HG03457 (cell line): ENCODE measurements around the gene TPSG1.
"Not testable (repeated sequence)": the region's sequence is repeated elsewhere in the genome, so short reads cannot be mapped to it uniquely, and the experiment has no call there.

Source experiments
- ATAC-seq: cut with Tn5 transposase; IDR thresholded peaks from one replicate; pipeline ENCODE4 v1.9.1; 2021; ENCODE audit warnings: moderate number of reproducible peaks; ENCODE audit not compliant: unreplicated experiment

TPSG1 gene

DNA sequence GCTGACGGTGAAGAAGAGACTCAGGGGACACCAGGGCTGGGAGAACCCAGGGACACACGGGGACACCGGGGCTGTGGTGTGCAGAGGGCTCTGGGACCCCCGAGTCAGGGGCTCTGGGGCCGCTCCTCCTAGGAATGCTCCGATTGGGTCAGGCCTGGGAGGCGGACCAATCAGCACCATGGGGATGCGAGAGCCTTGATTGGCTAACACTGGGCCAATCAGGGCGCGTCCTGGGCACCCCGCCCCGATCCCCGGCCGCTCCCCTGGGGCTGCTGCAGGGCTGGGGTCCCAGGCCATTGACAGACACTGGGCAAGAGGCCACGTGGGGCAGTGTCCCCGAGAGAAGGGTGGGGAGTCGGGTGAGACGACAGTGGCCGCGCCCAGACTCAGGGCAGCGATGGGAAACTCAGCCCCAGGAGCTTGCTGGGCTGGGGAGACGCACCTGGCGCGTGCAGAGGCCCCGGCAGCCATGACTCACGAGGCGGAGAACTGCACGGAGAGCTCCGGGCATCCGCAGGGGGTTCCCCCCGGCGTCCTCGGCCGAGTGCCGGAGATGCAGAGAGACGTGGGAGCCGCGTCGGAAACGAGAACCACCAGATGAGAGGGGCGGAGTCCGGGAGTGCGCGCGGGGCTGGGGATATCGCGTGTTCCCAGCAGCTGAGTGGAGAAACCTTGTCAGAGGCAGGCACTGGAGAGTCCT, 7.1 kb upstream of the TPSG1 start:
- ATAC-seq: not testable (repeated sequence)

DNA sequence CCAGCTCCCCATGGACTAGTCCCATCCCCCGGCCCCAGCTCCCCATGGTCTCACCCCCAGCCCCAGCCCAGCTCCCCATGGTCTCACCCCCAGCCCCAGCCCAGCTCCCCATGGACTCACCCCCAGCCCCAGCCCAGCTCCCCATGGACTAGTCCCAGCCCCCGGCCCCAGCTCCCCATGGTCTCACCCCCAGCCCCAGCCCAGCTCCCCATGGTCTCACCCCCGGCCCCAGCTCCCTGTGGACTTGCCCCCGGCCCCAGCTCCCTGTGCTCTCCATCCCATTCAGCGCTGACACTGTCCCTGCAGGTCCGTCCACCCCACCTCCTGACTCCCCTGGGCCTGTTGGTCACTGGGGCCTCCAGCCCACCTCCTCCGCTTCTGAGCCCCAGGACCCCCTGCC, 6.2 kb upstream of the TPSG1 start:
- not testable (repeated sequence) for ATAC-seq

DNA sequence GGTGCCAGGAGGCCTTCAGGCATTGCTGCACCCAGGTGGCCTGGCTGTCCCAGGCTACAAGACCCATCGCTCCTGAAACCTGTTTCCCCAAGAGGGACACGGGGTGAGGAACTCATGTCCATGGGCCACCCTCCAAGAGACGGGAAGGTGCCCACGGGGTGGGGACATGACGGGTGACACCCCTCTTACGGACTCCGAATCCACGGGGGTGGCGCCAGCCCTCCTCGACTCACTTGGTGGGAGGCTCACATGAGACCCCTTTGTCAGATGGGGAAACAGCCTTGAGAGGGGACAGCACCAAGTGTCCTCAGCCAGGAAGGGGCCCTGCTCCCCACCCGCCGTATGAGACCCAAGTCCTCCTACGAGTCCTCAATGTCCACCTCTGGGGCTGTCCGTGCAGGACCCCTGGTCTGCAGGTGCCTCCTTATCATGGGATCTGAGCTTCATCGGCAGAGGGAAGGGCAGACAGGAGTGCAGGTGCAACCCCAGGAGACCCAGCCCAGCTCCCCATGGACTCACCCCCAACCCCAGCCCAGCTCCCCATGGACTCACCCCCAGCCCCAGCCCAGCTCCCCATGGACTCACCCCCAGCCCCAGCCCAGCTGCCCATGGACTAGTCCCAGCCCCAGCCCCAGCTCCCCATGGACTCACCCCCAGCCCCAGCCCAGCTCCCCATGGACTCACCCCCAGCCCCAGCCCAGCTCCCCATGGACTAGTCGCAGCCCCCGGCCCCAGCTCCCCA, 5.6 kb upstream of the TPSG1 start:
- not testable (repeated sequence) for ATAC-seq

DNA sequence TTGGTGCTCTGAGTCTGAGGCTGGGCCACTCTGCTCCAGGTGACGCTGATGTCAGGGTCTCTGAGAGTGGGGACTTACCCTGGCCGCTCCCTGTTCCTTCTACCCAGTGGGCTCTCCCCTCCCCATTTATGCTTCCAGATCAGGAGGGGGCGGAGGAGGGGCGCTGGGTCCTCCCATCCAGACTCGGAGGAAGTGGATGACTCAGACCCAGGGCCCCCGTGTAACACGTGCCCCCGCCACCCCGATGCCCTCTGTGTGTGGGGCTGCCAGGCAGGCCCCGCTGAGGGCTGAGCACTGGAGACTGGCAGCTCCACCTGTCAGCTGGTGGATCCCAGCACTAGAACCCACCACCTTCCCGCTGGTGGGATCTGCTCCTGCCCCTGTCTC, 5.0 kb upstream of the TPSG1 start, which contains the start of gene TPSB2:
TPSB2 (minus strand) TSS at position 101 of the 387 bp plus-strand sequence. CDS start 233 bp downstream, outside the sequence.
- not testable (repeated sequence) for ATAC-seq

DNA sequence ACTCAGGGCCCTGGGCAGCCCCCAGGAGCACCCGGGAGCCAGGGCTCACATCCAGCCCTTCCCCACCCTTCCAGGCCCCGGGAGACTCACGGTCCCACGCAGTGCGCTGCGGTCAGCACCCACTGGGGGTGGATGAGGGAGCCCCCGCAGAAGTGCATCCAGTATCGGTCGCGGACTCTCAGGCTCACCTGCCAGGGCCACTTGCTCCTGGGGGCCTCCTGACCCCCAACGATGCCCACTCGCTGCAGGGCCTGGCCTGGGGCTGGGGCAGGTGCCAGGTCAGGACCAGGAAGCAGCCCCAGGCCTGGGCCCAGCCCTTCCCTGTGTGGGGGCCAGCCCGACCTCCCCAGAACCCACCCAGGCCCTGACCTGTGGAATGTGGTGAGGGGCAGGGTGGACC, 4.4 kb upstream of the TPSG1 start:
- ATAC-seq: not testable (repeated sequence)

DNA sequence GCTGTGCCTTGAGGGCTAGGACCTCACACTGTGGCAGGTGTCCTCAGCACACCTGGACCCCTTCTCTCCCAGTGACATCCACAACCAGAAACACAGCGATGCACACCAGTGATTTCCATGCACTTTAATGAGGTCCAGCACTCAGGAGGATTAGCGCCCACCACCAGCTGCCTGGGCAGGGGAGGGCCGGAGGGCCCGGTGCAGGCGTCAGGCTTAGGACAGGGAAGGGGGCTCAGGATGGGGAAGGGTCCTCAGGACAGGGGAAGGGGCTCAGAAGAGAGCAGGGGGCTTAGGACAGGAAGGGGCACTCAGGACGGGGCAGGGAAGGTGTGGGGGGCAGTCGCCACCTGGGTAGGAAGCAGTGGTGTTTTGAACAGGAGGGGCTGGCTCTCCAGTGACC, 3.2 kb upstream of the TPSG1 start:
- ATAC-seq: not testable (repeated sequence)

DNA sequence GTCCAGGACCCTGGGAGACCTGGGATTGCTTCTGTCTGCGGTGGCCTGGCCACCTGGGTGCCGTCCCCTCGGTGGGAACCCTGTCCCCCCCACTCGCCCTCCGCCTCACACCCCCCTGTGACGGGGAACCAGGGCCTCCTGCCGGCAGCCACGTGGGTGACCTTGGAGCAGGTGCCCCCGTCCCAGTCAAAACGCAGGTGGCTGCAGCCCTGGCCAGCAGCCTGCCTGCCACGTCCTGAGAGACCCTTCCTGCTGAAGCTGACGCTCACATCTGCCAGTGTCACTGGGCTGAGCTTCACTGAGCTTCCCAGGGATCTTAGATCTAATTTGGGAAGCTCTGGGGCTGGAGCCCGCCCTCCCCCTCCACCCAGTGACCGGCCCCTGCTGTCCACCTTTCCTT, 1.6 kb upstream of the TPSG1 start:
- ATAC-seq: not testable (repeated sequence)

DNA sequence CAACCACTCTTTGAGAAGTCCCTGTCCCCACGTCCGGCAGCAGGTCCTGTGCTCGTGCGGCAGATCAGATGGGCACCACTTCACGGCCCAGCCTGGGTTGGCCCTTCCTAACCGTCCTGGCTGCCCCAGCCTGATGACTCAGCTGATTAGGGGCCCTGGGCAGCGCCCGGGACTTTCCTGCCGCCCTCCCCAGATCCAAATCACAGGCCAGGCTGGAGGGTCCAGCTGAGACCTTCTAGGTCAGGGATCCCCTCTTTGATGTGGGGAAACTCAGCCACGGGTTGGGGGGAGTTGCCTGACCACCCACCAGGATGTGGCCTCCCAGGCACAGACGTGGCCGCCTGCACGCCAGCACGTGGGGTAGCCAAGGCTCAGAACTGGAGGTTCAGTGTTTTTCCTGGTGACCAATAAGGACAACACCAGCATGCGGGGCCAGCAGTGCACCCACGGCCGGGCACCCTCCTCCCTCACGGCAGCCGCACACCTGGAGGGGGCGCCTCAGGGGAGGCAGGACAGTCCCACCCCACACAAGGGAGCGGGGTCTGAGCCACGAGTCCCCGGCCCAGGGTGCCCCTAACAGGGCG, 752 bp upstream of the TPSG1 start:
- not testable (repeated sequence) for ATAC-seq

DNA sequence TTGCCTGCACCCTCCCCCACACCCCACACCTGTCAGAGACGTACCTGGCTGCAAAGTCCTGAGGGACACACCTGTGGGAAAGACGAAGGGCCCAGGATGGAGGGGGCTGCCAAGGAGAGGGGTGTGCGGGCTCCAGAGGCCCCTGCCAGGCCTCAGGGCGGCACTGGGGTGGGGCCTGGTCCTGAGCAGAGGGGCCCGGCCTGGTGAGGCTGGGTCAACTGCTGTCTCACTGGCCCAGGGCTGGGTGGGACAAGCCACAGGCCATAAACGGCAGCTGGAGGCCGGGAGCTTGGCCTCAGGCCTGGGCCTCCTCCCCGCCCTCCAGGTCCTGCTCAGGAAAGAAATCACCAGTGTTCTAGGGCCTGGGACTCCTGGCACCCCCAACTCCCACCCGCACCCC, 510 bp downstream of the TPSG1 start:
- no peak for ATAC-seq

DNA sequence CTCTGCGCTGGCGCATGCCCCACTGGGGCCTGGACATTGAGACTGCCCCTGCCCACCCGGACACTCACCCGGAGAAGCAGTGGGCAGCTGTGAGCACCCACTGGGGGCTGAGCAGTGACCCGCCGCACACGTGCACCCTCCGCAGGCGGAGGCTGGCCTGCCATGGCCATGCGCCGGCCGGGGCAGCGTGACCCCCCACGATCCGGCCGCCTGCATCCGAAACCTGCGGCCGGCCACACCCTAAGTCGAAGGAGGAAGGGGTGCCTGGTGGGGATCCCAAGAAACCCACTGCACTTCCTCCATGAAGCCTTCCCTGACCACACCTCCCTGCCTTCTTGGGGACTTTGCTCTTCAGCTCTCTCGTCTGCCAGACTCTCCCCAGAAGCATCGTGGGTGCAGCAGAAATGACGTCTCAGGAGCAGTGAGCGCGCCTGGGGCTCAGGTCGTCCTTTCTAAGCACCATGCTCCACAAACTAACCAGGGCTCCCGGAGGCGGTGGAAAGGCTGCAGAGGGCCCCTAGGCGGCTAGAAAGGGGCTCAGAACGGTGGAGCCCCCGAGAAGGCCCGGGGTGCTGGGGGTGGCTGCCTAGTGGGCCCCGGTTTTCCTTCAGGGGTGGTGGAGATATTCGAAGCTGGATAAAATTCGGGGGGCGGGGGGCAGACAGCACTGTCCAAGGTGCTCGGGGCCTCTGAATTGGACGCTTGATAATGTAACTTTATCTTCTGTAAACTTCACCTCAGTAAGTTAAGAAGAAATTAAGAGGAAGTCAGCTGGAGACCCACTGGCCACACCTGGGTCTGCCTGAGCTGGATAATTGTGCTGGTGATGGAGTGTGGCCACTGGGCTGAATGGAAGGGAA, 1.5 kb downstream of the TPSG1 start:
- ATAC-seq: no peak

DNA sequence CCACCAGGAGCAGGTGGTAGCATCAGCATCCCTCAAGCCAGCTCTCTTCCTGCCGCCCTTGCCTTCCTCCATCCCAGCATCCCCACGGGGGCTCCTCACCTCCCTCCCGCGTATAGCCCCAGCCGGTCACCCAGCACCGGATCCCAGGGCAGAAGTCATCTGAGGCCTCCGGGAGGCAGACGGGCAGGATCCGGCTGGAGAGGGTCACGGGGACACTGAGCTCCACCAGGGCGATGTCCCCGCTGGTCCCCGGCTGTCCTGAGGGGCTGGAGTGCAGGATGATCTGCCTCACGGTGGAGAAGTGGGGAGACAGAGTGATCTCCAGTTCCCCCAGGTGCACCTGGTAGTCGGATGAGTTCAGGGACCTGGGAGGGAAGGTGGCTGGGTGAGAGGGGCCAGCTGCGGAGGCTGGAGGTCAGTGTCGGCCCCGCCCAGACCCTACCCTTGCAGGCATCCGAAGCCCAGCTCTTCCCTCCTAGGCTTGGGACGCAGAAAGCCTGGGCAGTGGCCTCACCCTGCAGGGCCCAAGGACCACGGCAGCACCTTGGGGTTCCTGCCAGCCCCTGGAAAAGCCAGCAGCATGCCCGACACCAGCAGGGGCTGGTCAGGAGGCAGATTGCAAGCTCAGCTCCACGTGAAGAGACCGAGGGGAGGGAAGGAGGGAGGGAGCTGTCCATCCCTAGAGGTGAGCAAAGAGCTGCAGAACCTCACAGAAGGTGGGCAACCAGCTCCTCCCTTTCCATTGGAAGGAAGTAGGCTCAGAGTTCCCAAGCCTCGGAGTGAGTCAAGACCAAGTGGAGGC, 2.3 kb downstream of the TPSG1 start:
- no peak for ATAC-seq

DNA sequence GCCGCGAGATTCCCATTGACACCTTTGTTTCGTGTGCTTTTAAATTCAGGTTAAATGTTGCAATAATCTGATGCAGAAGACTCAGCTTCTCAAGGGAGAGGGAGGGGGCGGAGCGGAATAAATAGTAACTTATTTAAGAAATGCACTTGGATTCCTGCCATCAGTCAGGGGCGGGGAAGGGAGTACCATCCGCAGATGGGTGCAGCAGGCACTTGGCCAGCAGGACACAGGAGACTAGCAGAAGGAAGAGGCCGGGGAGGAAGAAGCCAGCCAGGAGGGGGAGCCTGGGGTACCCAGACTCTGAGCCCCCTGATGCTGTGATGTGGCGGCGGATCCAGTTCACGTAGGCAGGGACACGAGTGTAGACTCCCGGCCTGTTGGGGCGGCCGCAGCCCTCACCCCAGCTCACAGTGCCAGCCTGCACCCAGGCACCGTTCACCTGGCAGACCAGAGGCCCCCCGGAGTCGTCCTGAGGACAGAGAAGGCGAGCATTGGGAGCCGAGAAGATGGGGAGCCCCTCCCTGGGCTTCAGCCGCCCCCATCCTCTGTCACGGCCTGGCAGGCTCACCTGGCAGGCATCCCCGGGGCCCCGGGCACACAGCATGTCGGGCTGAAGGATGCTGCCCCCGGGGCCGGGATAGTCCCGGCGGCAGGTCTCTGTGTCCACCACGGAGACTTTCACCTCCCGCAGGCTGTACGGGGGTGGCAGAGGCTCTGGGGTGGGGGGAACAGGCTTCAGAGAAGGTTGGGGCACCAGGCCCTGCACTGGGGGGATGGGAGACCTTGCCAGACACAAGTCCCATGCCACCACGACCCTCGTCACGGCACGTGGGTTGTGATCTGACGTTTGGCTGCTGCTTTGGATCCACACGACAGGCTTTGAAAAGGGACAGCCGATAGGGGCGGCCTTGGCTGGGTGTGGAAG, 3.2 kb downstream of the TPSG1 start:
- ATAC-seq: no peak

DNA sequence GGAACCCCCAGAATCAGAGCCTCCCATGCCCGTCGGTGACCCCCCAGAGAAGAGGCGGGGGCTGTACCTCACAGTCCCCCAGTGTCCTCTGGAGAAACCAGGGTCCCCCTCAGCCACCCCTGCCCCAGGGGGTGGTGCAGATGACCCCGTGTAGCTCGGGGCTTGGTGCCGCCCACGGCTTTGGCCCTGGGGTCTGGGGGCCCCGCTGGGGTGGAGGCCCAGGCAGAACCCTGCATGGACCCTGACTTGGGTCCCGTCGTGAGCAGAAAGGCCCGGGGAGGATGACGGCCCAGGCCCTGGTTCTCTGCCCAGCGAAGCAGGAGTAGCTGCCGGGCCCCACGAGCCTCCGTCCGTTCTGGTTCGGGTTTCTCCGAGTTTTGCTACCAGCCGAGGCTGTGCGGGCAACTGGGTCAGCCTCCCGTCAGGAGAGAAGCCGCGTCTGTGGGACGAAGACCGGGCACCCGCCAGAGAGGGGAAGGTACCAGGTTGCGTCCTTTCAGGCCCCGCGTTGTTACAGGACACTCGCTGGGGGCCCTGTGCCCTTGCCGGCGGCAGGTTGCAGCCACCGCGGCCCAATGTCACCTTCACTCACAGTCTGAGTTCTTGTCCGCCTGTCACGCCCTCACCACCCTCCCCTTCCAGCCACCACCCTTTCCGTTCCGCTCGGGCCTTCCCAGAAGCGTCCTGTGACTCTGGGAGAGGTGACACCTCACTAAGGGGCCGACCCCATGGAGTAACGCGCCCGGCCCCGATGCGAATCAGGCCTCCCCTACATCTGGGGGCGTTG, 4.0 kb downstream of the TPSG1 start:
- ATAC-seq: no peak

DNA sequence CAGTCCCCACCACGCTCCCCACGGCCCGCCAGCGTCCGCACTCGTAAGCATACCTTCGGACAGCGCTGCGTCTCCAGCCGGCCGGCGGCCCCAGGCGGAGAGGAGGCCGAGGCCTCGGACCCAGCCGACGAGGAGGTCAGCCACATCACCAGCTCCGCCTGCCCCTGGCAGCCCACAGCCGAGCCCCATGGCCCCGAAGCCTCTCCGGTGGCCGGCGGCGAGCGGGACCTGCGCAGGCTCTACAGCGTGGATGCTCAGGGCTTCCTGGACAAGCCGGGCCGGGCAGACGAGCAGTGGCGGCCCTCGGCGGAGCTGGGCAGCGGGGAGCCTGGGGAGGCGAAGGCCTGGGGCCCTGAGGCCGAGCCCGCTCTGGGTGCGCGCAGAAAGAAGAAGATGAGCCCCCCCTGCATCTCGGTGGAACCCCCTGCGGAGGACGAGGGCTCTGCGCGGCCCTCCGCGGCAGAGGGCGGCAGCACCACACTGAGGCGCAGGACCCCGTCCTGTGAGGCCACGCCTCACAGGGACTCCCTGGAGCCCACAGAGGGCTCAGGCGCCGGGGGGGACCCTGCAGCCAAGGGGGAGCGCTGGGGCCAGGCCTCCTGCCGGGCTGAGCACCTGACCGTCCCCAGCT, 4.9 kb downstream of the TPSG1 start:
- no peak for ATAC-seq

DNA sequence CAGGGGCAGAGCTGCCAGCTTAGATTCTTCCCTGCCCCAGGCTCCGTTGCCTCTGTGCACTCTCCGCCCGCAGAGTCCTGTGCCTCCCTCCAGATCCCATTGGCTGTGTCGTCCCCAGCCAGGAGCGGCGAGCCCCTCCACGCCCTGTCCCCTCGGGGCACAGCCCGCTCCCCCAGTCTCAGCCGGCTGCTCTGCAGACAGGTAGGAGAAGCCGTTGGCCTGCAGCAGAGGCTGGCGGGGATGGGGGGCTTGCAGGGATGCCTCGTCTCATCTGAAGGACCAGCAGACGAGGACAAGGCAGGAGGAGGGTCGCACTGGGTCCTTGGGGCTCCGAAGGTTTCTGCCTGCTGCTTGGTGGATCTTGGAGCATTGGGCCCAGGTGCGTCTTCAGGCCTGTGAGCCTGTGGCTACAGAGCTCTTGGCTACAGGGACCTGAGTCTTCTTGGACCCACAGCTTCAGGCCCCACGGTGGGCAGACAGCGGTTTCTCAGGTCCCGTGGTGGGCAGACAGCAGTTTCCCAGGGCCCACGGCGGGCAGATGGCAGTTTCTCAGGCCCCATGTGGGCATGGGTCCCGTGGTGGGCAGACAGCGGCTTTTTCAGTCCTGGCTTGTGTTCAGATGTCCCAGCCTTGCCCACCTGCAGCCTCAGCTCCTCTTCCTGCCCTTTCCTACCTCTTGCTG, 6.0 kb downstream of the TPSG1 start:
- ATAC-seq: no peak

DNA sequence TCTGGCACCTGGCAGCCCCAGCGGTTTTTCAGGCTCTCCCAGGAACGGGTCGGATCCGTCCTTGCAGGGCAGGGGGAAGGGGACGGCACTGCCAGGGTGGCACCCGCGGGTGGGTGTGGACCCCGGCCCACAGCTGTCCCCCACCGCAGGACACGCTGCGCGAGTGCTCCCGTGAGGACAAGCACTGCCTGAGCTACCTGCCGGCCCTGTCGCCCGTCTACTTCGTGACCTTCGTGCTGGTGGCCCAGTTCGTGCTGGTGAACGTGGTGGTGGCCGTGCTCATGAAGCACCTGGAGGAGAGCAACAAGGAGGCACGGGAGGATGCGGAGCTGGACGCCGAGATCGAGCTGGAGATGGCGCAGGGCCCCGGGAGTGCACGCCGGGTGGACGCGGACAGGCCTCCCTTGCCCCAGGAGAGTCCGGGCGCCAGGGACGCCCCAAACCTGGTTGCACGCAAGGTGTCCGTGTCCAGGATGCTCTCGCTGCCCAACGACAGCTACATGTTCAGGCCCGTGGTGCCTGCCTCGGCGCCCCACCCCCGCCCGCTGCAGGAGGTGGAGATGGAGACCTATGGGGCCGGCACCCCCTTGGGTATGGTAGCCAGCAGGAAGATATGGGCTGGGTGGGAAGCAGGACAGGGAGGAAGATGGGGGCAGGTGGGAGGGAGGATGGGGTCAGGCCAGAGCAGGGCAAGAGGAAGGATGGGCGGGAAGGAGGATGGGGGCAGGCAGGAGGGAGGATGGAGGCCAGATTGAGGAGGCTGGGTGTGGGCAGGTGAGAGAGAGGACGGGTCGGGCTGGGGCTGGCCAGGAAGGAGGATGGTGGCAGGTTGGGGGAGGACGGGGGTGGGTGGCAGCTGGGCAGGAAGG, 6.8 kb downstream of the TPSG1 start:
- no peak for ATAC-seq
